Mesothelial cell of epicardium (in vitro differentiated cells): ENCODE results near the gene GMPPB. TPM values are rescaled to one million over a fixed set of nuclear protein-coding genes. Genes with fewer than 3 reads are reported as not detected.

Experiments used
- DNase-seq, 2 experiments: peaks; one replicate each; pipeline ENCODE4 v3.0.0; 2021; ENCODE audit warnings: low spot score in 2 of 2; ENCODE audit not compliant: unreplicated experiment in 2 of 2
- H3K27ac Mint-ChIP-seq: 2 replicates; pipeline ENCODE4 v1.8.0; 2021; ENCODE audit warnings: mixed read lengths
- H3K27me3 Mint-ChIP-seq: 2 replicates; pipeline ENCODE4 v1.8.0; 2021; ENCODE audit warnings: low read depth, mixed read lengths
- H3K36me3 Mint-ChIP-seq: 2 replicates; pipeline ENCODE4 v1.8.0; 2021; ENCODE audit warnings: mixed read lengths
- H3K4me1 Mint-ChIP-seq: 2 replicates; pipeline ENCODE4 v1.8.0; 2021; ENCODE audit warnings: mixed read lengths
- H3K4me3 Mint-ChIP-seq: 2 replicates; pipeline ENCODE4 v1.8.0; 2021; ENCODE audit warnings: mild to moderate bottlenecking, moderate library complexity, mixed read lengths
- H3K9me3 Mint-ChIP-seq: 2 replicates; pipeline ENCODE4 v1.8.0; 2021; ENCODE audit warnings: mixed read lengths
- CTCF ChIP-seq: fragments of 200-600 bp; sonication (generic); IDR thresholded peaks from one replicate; pipeline ENCODE4 v1.5.0; 2021; ENCODE audit warnings: antibody characterized with exemption; ENCODE audit not compliant: unreplicated experiment
- total RNA-seq: library from RNA; stranded (reverse); gene quantifications from 3 replicates; pipeline ENCODE4 v1.2.1, GENCODE V29; 2021

The GMPPB gene
- total RNA-seq, 1 donor from 2014 or later: 32.3 TPM

- H3K9me3 Mint-ChIP-seq: no peaks in the 10 kb centered on the region
- peaks cover 7% of the 10 kb centered on the region for H3K36me3 Mint-ChIP-seq
- no peak for TF ChIP-seq CTCF
- peak; percentile 97 to 99 for DNase-seq
- peaks cover 22% of the 10 kb centered on the region for H3K4me1 Mint-ChIP-seq
- H3K27me3 Mint-ChIP-seq: no peaks in the 10 kb centered on the region
- H3K4me3 Mint-ChIP-seq: peak within 1 kb of the TSS; percentile 85
- peak within 1 kb of the TSS; percentile 97 for H3K27ac Mint-ChIP-seq
These were observed 49.8 kb downstream of the GMPPB start, which contains the start of gene APEH for GRCh38 chr3:49673715-49674496. TSS of gene APEH (plus strand) at chr3:49674351. CDS start at chr3:49674402, 51 bp downstream.

DNA sequence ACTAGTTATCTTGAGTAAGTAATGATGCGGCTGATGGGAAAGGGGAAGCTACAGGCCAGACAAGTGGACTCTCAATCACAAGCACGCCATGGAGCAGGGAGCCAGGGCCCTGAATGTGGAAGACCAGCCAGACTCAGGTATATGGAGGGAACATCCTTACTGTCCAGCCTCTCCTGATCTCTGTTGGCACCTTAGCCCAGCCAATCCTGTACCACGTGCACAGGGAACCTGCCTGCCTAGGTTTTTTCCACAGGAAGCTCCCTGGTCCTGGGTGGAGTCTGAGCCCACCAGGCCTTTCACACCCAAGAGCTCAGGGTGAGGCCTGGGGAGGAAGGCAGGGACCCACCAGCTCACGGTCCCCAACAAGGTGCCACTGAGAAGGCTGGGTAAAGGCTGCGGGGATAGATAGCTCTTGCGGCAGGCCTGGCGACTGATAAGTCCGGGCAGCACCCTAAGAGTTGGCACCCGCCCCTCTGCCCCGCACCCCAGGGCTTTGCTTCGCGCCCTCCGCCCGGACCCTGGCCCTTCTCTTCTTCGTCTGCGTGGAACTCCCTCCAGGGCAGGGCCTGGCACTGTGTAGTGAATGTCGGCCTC, 50.5 kb downstream of the GMPPB start:
- no peak for TF ChIP-seq CTCF
- no peaks in the 10 kb centered on the region for H3K9me3 Mint-ChIP-seq
- H3K27me3 Mint-ChIP-seq: no peaks in the 10 kb centered on the region
- H3K27ac Mint-ChIP-seq: peak overlapping the region; percentile 97
- no peak for DNase-seq
- H3K36me3 Mint-ChIP-seq: peaks cover 6% of the 10 kb centered on the region
- peak overlapping the region; percentile 85 for H3K4me3 Mint-ChIP-seq
- peaks cover 28% of the 10 kb centered on the region for H3K4me1 Mint-ChIP-seq

- TF ChIP-seq CTCF: peak; percentile 82
- peaks cover 31% of the 10 kb centered on the region for H3K4me1 Mint-ChIP-seq
- no peaks in the 10 kb centered on the region for H3K36me3 Mint-ChIP-seq
- peak; percentile 48 to 80 for DNase-seq
- peak overlapping the region; percentile 83 for H3K27ac Mint-ChIP-seq
- peak overlapping the region; percentile 57 for H3K4me3 Mint-ChIP-seq
- no peaks in the 10 kb centered on the region for H3K27me3 Mint-ChIP-seq
- no peaks in the 10 kb centered on the region for H3K9me3 Mint-ChIP-seq
These were observed 52.2 kb downstream of the GMPPB start for GRCh38 chr3:49671291-49672288.

DNA sequence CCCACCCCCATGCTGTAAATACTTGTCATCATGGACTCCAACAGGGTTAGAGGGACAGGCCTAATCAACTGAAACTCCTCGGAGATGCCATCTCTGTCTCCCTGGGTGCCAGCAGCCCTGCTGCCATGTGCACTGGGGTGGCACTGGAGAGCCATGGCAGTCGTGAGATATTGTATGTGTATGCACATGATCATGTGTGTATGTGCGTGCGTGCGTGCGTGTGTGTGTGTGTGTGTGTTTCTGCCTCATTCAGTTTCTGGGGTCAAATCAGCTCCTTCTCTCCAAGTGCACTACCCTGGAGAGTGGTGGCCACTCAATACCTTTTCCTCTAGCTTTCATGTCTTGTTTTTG, 52.8 kb downstream of the GMPPB start:
- H3K4me3 Mint-ChIP-seq: no peak overlapping the region

More for the DNA sequence above, 52.8 kb downstream of the GMPPB start:
- no peaks in the 10 kb centered on the region for H3K36me3 Mint-ChIP-seq
- TF ChIP-seq CTCF: no peak
- H3K9me3 Mint-ChIP-seq: no peaks in the 10 kb centered on the region
- no peaks in the 10 kb centered on the region for H3K27me3 Mint-ChIP-seq
- peaks cover 33% of the 10 kb centered on the region for H3K4me1 Mint-ChIP-seq
- H3K27ac Mint-ChIP-seq: no peak overlapping the region
- DNase-seq: no peak

Other genes starting within 250 kb of the GMPPB start
- 0.67 to 0.75 TPM (median 0.69 TPM) in 3 replicates for gene BSN, start 169.5 kb downstream of the GMPPB start, total RNA-seq
- gene APEH, start 49.6 kb downstream of the GMPPB start, total RNA-seq: 111 to 118 TPM (median 115 TPM) in 3 replicates
- gene MST1, start 34.5 kb downstream of the GMPPB start, total RNA-seq: 101 to 109 TPM (median 103 TPM) in 3 replicates
- gene RNF123, start 34.4 kb downstream of the GMPPB start, total RNA-seq: 57.3 to 59.2 TPM (median 57.5 TPM) in 3 replicates
- gene AMIGO3, start 4.3 kb downstream of the GMPPB start, total RNA-seq: 0.78 to 0.95 TPM in 2 of 3 replicates, not detected in the other
- 41.7 to 46.4 TPM (median 46.4 TPM) in 3 replicates for gene IP6K1, start 62.6 kb upstream of the GMPPB start, total RNA-seq
- 0.27 to 0.42 TPM in 2 of 3 replicates, not detected in the other for gene CDHR4, start 75.9 kb upstream of the GMPPB start, total RNA-seq
- gene INKA1, start 79.3 kb upstream of the GMPPB start, total RNA-seq: 7.7 to 9.4 TPM (median 8.4 TPM) in 3 replicates
- 133 to 144 TPM (median 139 TPM) in 3 replicates for gene UBA7, start 90.0 kb upstream of the GMPPB start, total RNA-seq
- 10.4 to 15.0 TPM (median 10.6 TPM) in 3 replicates for gene TRAIP, start 132.6 kb upstream of the GMPPB start, total RNA-seq
- gene CAMKV, start 146.0 kb upstream of the GMPPB start, total RNA-seq: 0.14 to 0.58 TPM in 2 of 3 replicates, not detected in the other
- 3.8 to 7.0 TPM (median 4.3 TPM) in 3 replicates for gene MST1R, start 179.9 kb upstream of the GMPPB start, total RNA-seq
- 5.7 to 6.2 TPM (median 5.7 TPM) in 3 replicates for gene MON1A, start 205.9 kb upstream of the GMPPB start, total RNA-seq
- 158 to 162 TPM (median 159 TPM) in 3 replicates for gene RBM6, start 216.2 kb upstream of the GMPPB start, total RNA-seq